Measurements from ENCODE around the gene TIMM22. TPM values are rescaled to one million over a fixed set of nuclear protein-coding genes. Genes with fewer than 3 reads are reported as not detected.

The TIMM22 gene
- total and polyA plus RNA-seq, 2 of the 13 experiments (the other 11 are each of a cell fraction or from before 2014, with no cell fraction given): 6.2 to 15.5 TPM

GRCh38 chr17:962166-962565 is 34.8 kb upstream of the TIMM22 start (continued):
- TF ChIP-seq ZNF101 (CRISPR knock-in tag; IDR thresholded peaks at IDR 0.05; ENCODE audit: borderline replicate concordance, low read depth) (no peak), NR1H2 (CRISPR knock-in tag; IDR thresholded peaks at IDR 0.05; ENCODE audit: borderline replicate concordance, low read depth) (no peak), NKX3-1 (CRISPR knock-in tag; IDR thresholded peaks at IDR 0.05) (no peak), ZMYM3 (CRISPR knock-in tag; IDR thresholded peaks at IDR 0.05) (no peak)

GRCh38 chr17:962670-963069 is 34.3 kb upstream of the TIMM22 start:
- Histone ChIP-seq H3K4me1 (ENCODE audit: insufficient read depth, low read length) (peaks cover 8% of the 10 kb centered on the region), H3K9me3 (ENCODE audit: low read length) (no peaks in the 10 kb centered on the region), H2AFZ (ENCODE audit: low read length) (no peak overlapping the region), H3K79me2 (ENCODE audit: insufficient read depth, low read length) (peaks cover 34% of the 10 kb centered on the region), H4K20me1 (ENCODE audit: insufficient read depth, low read length) (peaks cover 2% of the 10 kb centered on the region; the same call in 1 of the 2 replicates), H3K9ac (ENCODE audit: insufficient read depth, low read depth, low read length) (no peak overlapping the region), H3K4me2 (ENCODE audit: low read depth, low read length) (no peak overlapping the region), H3K27me3 (ENCODE audit: control insufficient read depth in 1 of 2, insufficient read depth in 2 of 2, low read length in 2 of 2) (no peaks in the 10 kb centered on the region), H3K4me3 (replicated peaks in 1 of 3; ENCODE audit: insufficient read depth in 1 of 3, low read depth in 2 of 3, low read length in 3 of 3) (no peak overlapping the region), H3K36me3 (replicated peaks in 1 of 2; ENCODE audit: control insufficient read depth in 1 of 2, insufficient read depth in 2 of 2, low read length in 2 of 2) (peaks cover 0 to 4% of the 10 kb centered on the region in 2 experiments; a peak in 2 of 5 replicates), H3K27ac (ENCODE audit: extremely low read length, insufficient read depth, low read length) (no peak overlapping the region)
- CTCF ChIA-PET (ENCODE audit: low intra/inter-chr PET ratio, low total read pairs): no interaction called here
- ATAC-seq (no peak), DNase-seq (ENCODE audit: low spot score) (no peak), FAIRE-seq (no peak)
- POLR2A ChIA-PET: no interaction called here
- in situ Hi-C loops (cut with HindIII; ENCODE audit: extremely low pct_ligation_motif_present, low pct_unique_long_range_greater_than_20kb) (no loop called here), intact Hi-C loops (cut with micrococcal nuclease; ENCODE audit: unreplicated experiment) (no loop called here)
- TF ChIP-seq ZSCAN22 (CRISPR knock-in tag; IDR thresholded peaks at IDR 0.05) (no peak), ZNF547 (CRISPR knock-in tag; IDR thresholded peaks at IDR 0.05) (no peak), ZNF607 (CRISPR knock-in tag; IDR thresholded peaks at IDR 0.05; ENCODE audit: borderline replicate concordance) (no peak), ZC3H4 (CRISPR knock-in tag; IDR thresholded peaks at IDR 0.05; ENCODE audit: borderline replicate concordance) (no peak), ZNF747 (CRISPR knock-in tag; IDR thresholded peaks at IDR 0.05; ENCODE audit: borderline replicate concordance) (no peak)
- 95% methylated on average over 11 of the region's 11 CpGs for WGBS (ENCODE audit: low lambda C conversion rate)
- no TSS peak for BruUV-seq (replicated peaks)
